Measurements from ENCODE around the gene METTL24.
"Not testable (repeated sequence)": the region's sequence is repeated elsewhere in the genome, so short reads cannot be mapped to it uniquely, and the experiment has no call there.

METTL24 gene

GRCh38 chr6:110236007-110236406 is 122.1 kb downstream of the METTL24 start:
- not testable (repeated sequence) for H3K4ac ChIP-seq (ENCODE audit: low read depth in 1 of 2, low read length in 2 of 2); H2AFZ ChIP-seq (ENCODE audit: low read depth, low read length); H3K23ac ChIP-seq (ENCODE audit: low read length in 2 of 2); H3K14ac ChIP-seq (ENCODE audit: low read length in 2 of 2); H3K79me1 ChIP-seq (replicated peaks; ENCODE audit: low read length, poor library complexity, severe bottlenecking); H2BK15ac ChIP-seq (ENCODE audit: low read depth, poor library complexity, severe bottlenecking); H3K27me3 ChIP-seq (ENCODE audit: control insufficient read depth in 1 of 2, insufficient read depth in 1 of 2, low read length in 2 of 2); H3K9ac ChIP-seq (ENCODE audit: low read length); H3K27ac ChIP-seq (ENCODE audit: low read length, poor library complexity, severe bottlenecking); H2BK120ac ChIP-seq (ENCODE audit: low read depth, low read length); H2BK5ac ChIP-seq (ENCODE audit: low read depth, low read length, poor library complexity, severe bottlenecking); H3K18ac ChIP-seq (ENCODE audit: low read depth in 1 of 2, low read length in 2 of 2); H3K4me3 ChIP-seq (ENCODE audit: insufficient read depth in 1 of 2, low read depth in 1 of 2, low read length in 2 of 2); H3K9me3 ChIP-seq (ENCODE audit: control insufficient read depth, low read length); H4K8ac ChIP-seq (ENCODE audit: low read length); H3K4me1 ChIP-seq (ENCODE audit: control insufficient read depth, insufficient read depth, low read depth, low read length); H3K4me2 ChIP-seq (ENCODE audit: low read length, poor library complexity, severe bottlenecking); H2BK12ac ChIP-seq (ENCODE audit: low read length in 2 of 2); H2AK5ac ChIP-seq (ENCODE audit: low read length, severe bottlenecking); H4K91ac ChIP-seq (ENCODE audit: low read length); DNase-seq
- no CpG with 5 or more reads among the region's 1 CpG for WGBS
- H3K36me3 ChIP-seq (ENCODE audit: control insufficient read depth in 1 of 2, insufficient read depth in 2 of 2, low read depth in 1 of 2, low read length in 2 of 2) = peaks cover 0 to 15% of the 10 kb centered on the region in 2 experiments

GRCh38 chr6:110233770-110234374 is 124.3 kb downstream of the METTL24 start:
- Histone ChIP-seq H3K18ac (ENCODE audit: low read depth in 1 of 2, low read length in 2 of 2) (no peak overlapping the region), H3K23ac (ENCODE audit: low read length in 2 of 2) (no peak overlapping the region), H3K4ac (ENCODE audit: low read depth in 1 of 2, low read length in 2 of 2) (no peak overlapping the region), H3K36me3 (ENCODE audit: control insufficient read depth in 1 of 2, insufficient read depth in 2 of 2, low read depth in 1 of 2, low read length in 2 of 2) (peaks cover 0 to 27% of the 10 kb centered on the region in 2 experiments), H3K14ac (ENCODE audit: low read length in 2 of 2) (no peak overlapping the region), H3K27ac (ENCODE audit: low read length, poor library complexity, severe bottlenecking) (no peak overlapping the region), H3K27me3 (ENCODE audit: control insufficient read depth in 1 of 2, insufficient read depth in 1 of 2, low read length in 2 of 2) (no peaks in the 10 kb centered on the region), H4K91ac (ENCODE audit: low read length) (no peak overlapping the region), H2AK5ac (ENCODE audit: low read length, severe bottlenecking) (no peak overlapping the region), H2BK12ac (ENCODE audit: low read length in 2 of 2) (no peak overlapping the region), H4K8ac (ENCODE audit: low read length) (no peak overlapping the region), H2BK5ac (ENCODE audit: low read depth, low read length, poor library complexity, severe bottlenecking) (no peak overlapping the region), H3K9ac (ENCODE audit: low read length) (peak overlapping the region; percentile 10), H3K4me3 (ENCODE audit: insufficient read depth in 1 of 2, low read depth in 1 of 2, low read length in 2 of 2) (peak overlapping the region in 1 of 2 experiments; percentile 14), H2BK15ac (ENCODE audit: low read depth, poor library complexity, severe bottlenecking) (no peak overlapping the region), H2AFZ (ENCODE audit: low read depth, low read length) (no peak overlapping the region), H3K9me3 (ENCODE audit: control insufficient read depth, low read length) (no peaks in the 10 kb centered on the region), H3K79me1 (replicated peaks; ENCODE audit: low read length, poor library complexity, severe bottlenecking) (no peaks in the 10 kb centered on the region), H3K4me2 (ENCODE audit: low read length, poor library complexity, severe bottlenecking) (no peak overlapping the region), H3K4me1 (ENCODE audit: control insufficient read depth, insufficient read depth, low read depth, low read length) (no peaks in the 10 kb centered on the region), H2BK120ac (ENCODE audit: low read depth, low read length) (no peak overlapping the region)
- WGBS = 100% methylated on average over 1 of the region's 2 CpGs
- DNase-seq = peak; percentile 59

GRCh38 chr6:110232450-110232849 is 125.7 kb downstream of the METTL24 start:
- no peak overlapping the region for H3K14ac ChIP-seq (ENCODE audit: low read length in 2 of 2)
- no peak overlapping the region for H2AFZ ChIP-seq (ENCODE audit: low read depth, low read length)
- H3K79me1 ChIP-seq (replicated peaks; ENCODE audit: low read length, poor library complexity, severe bottlenecking) = no peaks in the 10 kb centered on the region
- H2AK5ac ChIP-seq (ENCODE audit: low read length, severe bottlenecking) = no peak overlapping the region
- DNase-seq = no peak
- no peak overlapping the region for H2BK12ac ChIP-seq (ENCODE audit: low read length in 2 of 2)
- H3K36me3 ChIP-seq (ENCODE audit: control insufficient read depth in 1 of 2, insufficient read depth in 2 of 2, low read depth in 1 of 2, low read length in 2 of 2) = peaks cover 0 to 31% of the 10 kb centered on the region in 2 experiments
- no peak overlapping the region for H4K8ac ChIP-seq (ENCODE audit: low read length)
- no peak overlapping the region for H3K23ac ChIP-seq (ENCODE audit: low read length in 2 of 2)
- H3K4ac ChIP-seq (ENCODE audit: low read depth in 1 of 2, low read length in 2 of 2) = no peak overlapping the region
- H3K9ac ChIP-seq (ENCODE audit: low read length) = peak overlapping the region; percentile 16
- H3K4me2 ChIP-seq (ENCODE audit: low read length, poor library complexity, severe bottlenecking) = no peak overlapping the region
- H3K18ac ChIP-seq (ENCODE audit: low read depth in 1 of 2, low read length in 2 of 2) = no peak overlapping the region
- H3K27ac ChIP-seq (ENCODE audit: low read length, poor library complexity, severe bottlenecking) = no peak overlapping the region
- H3K9me3 ChIP-seq (ENCODE audit: control insufficient read depth, low read length) = no peaks in the 10 kb centered on the region
- H2BK120ac ChIP-seq (ENCODE audit: low read depth, low read length) = no peak overlapping the region
- WGBS = no CpG with 5 or more reads among the region's 2 CpGs
- H3K4me1 ChIP-seq (ENCODE audit: control insufficient read depth, insufficient read depth, low read depth, low read length) = no peaks in the 10 kb centered on the region
- H2BK5ac ChIP-seq (ENCODE audit: low read depth, low read length, poor library complexity, severe bottlenecking) = no peak overlapping the region
- no peak overlapping the region for H4K91ac ChIP-seq (ENCODE audit: low read length)
- H2BK15ac ChIP-seq (ENCODE audit: low read depth, poor library complexity, severe bottlenecking) = no peak overlapping the region
- H3K27me3 ChIP-seq (ENCODE audit: control insufficient read depth in 1 of 2, insufficient read depth in 1 of 2, low read length in 2 of 2) = no peaks in the 10 kb centered on the region
- no peak overlapping the region for H3K4me3 ChIP-seq (ENCODE audit: insufficient read depth in 1 of 2, low read depth in 1 of 2, low read length in 2 of 2)

GRCh38 chr6:110226261-110226660 is 131.9 kb downstream of the METTL24 start:
- WGBS = 97% methylated on average over 1 of the region's 1 CpG
- Histone ChIP-seq H2BK5ac (ENCODE audit: low read depth, low read length, poor library complexity, severe bottlenecking) (no peak overlapping the region), H2AFZ (ENCODE audit: low read depth, low read length) (no peak overlapping the region), H3K4ac (ENCODE audit: low read depth in 1 of 2, low read length in 2 of 2) (no peak overlapping the region), H3K23ac (ENCODE audit: low read length in 2 of 2) (no peak overlapping the region), H3K9me3 (ENCODE audit: control insufficient read depth, low read length) (no peaks in the 10 kb centered on the region), H4K8ac (ENCODE audit: low read length) (no peak overlapping the region), H3K36me3 (ENCODE audit: control insufficient read depth in 1 of 2, insufficient read depth in 2 of 2, low read depth in 1 of 2, low read length in 2 of 2) (peaks cover 3 to 63% of the 10 kb centered on the region in 2 experiments), H2BK120ac (ENCODE audit: low read depth, low read length) (no peak overlapping the region), H2AK5ac (ENCODE audit: low read length, severe bottlenecking) (no peak overlapping the region), H4K91ac (ENCODE audit: low read length) (no peak overlapping the region), H3K4me3 (ENCODE audit: insufficient read depth in 1 of 2, low read depth in 1 of 2, low read length in 2 of 2) (no peak overlapping the region), H3K27me3 (ENCODE audit: control insufficient read depth in 1 of 2, insufficient read depth in 1 of 2, low read length in 2 of 2) (no peaks in the 10 kb centered on the region), H3K18ac (ENCODE audit: low read depth in 1 of 2, low read length in 2 of 2) (no peak overlapping the region), H2BK15ac (ENCODE audit: low read depth, poor library complexity, severe bottlenecking) (no peak overlapping the region), H3K4me2 (ENCODE audit: low read length, poor library complexity, severe bottlenecking) (no peak overlapping the region), H3K4me1 (ENCODE audit: control insufficient read depth, insufficient read depth, low read depth, low read length) (no peaks in the 10 kb centered on the region), H3K79me1 (replicated peaks; ENCODE audit: low read length, poor library complexity, severe bottlenecking) (no peaks in the 10 kb centered on the region), H3K14ac (ENCODE audit: low read length in 2 of 2) (no peak overlapping the region), H2BK12ac (ENCODE audit: low read length in 2 of 2) (no peak overlapping the region), H3K9ac (ENCODE audit: low read length) (no peak overlapping the region), H3K27ac (ENCODE audit: low read length, poor library complexity, severe bottlenecking) (no peak overlapping the region)
- DNase-seq = no peak

Data from mesenchymal stem cell (in vitro differentiated cells and primary cell).